PC-9 (cell line): ENCODE data around the gene CORO1A. TPM values are rescaled to one million over a fixed set of nuclear protein-coding genes. Genes with fewer than 3 reads are reported as not detected.
"Not testable (repeated sequence)": the region's sequence is repeated elsewhere in the genome, so short reads cannot be mapped to it uniquely, and the experiment has no call there.

ENCODE experiments used
- BruUV-seq: library from RNA; stranded (reverse); fragments of 400-500 nt; replicated peaks from 2 replicates; lab custom pipeline; 2021; lab: Mats Ljungman, UMichigan
- CTCF ChIA-PET: fragments of 300-600 bp; sonication (Branson Sonifier 250); formaldehyde crosslinking; loops from one replicate; lab custom pipeline; 2022; ENCODE audit warnings: antibody characterized with exemption; lab: Charles Lee
- POLR2A ChIA-PET: fragments of 300-600 bp; sonication (Branson Sonifier 250); formaldehyde crosslinking; loops from one replicate; lab custom pipeline; 2022; ENCODE audit warnings: antibody characterized with exemption; ENCODE audit not compliant: unreplicated experiment; lab: Charles Lee
- DNase-seq, 2 experiments: peaks; one replicate each; pipeline versions ENCODE4 v3.0.0 to v3.0.0-alpha.2; 2015 to 2022; ENCODE audit warnings: mixed read lengths in 1 of 2
- H2AFZ ChIP-seq: fragments of 200-600 bp; sonication (generic); 2 replicates; pipeline ENCODE4 v1.8.1; 2017; ENCODE audit warnings: antibody characterized with exemption
- H3F3A ChIP-seq: fragments of 200-600 bp; sonication (generic); 2 replicates; pipeline ENCODE4 v1.8.1; 2017; ENCODE audit warnings: antibody characterized with exemption, mild to moderate bottlenecking, low read depth; ENCODE audit not compliant: insufficient read depth
- H3K27ac ChIP-seq: fragments of 200-600 bp; sonication (generic); 2 replicates; pipeline ENCODE4 v1.6.1; 2016; ENCODE audit warnings: mixed run types
- H3K27me3 ChIP-seq: fragments of 200-600 bp; sonication (generic); 2 replicates; pipeline ENCODE4 v1.6.1; 2016; ENCODE audit warnings: low read depth, mixed run types; ENCODE audit not compliant: insufficient read depth
- H3K36me3 ChIP-seq: fragments of 200-600 bp; sonication (generic); 2 replicates; pipeline ENCODE4 v1.6.1; 2016; ENCODE audit warnings: low read depth, mixed run types
- H3K4me1 ChIP-seq: fragments of 200-600 bp; sonication (generic); replicated peaks from 2 replicates; pipeline ENCODE4 v1.6.1; 2016; ENCODE audit warnings: mixed run types; ENCODE audit not compliant: insufficient read depth
- H3K4me2 ChIP-seq: fragments of 200-600 bp; sonication (generic); 2 replicates; pipeline ENCODE4 v1.6.1; 2017; ENCODE audit warnings: mixed run types
- H3K4me3 ChIP-seq: fragments of 200-600 bp; sonication (generic); 2 replicates; pipeline ENCODE4 v1.6.1; 2016; ENCODE audit warnings: mixed run types
- H3K79me2 ChIP-seq: fragments of 200-600 bp; sonication (generic); 2 replicates; pipeline ENCODE4 v1.6.1; 2017; ENCODE audit warnings: low read depth, mixed run types
- H3K9me2 ChIP-seq: fragments of 200-600 bp; sonication (generic); 2 replicates; pipeline ENCODE4 v1.8.1; 2017; ENCODE audit warnings: mild to moderate bottlenecking; ENCODE audit not compliant: insufficient read depth
- H3K9me3 ChIP-seq: fragments of 200-600 bp; sonication (generic); 2 replicates; pipeline ENCODE4 v1.8.1; 2016; ENCODE audit warnings: low read depth; ENCODE audit not compliant: insufficient read depth
- H4K20me1 ChIP-seq: fragments of 200-600 bp; sonication (generic); 2 replicates; pipeline ENCODE4 v1.8.1; 2017; ENCODE audit not compliant: insufficient read depth
- EZH2 ChIP-seq: fragments of 200-600 bp; sonication (generic); IDR thresholded peaks from 2 replicates; pipeline ENCODE4 v1.8.0; 2017; ENCODE audit warnings: antibody characterized with exemption, low read depth
- intact Hi-C: fragments of 100-400 bp; cut with micrococcal nuclease; formaldehyde crosslinking; loops from one replicate; pipeline ENCODE4 v1.10.0; 2022; ENCODE audit not compliant: unreplicated experiment
- total RNA-seq: library from RNA; stranded (reverse); gene quantifications from 2 replicates; pipeline ENCODE4 v1.2.3, GENCODE V29; 2021
- TF ChIP-seq, protein P1 (sequence below): fragments of 200-600 bp; sonication (generic); conservative IDR thresholded peaks from 2 replicates; pipeline ENCODE4 v1.6.1; 2017; ENCODE audit warnings: mixed run types, antibody characterized with exemption, mild to moderate bottlenecking, moderate library complexity

The CORO1A gene
- total RNA-seq, 1 experiment from 2014 or later = 7.9 TPM

DNA sequence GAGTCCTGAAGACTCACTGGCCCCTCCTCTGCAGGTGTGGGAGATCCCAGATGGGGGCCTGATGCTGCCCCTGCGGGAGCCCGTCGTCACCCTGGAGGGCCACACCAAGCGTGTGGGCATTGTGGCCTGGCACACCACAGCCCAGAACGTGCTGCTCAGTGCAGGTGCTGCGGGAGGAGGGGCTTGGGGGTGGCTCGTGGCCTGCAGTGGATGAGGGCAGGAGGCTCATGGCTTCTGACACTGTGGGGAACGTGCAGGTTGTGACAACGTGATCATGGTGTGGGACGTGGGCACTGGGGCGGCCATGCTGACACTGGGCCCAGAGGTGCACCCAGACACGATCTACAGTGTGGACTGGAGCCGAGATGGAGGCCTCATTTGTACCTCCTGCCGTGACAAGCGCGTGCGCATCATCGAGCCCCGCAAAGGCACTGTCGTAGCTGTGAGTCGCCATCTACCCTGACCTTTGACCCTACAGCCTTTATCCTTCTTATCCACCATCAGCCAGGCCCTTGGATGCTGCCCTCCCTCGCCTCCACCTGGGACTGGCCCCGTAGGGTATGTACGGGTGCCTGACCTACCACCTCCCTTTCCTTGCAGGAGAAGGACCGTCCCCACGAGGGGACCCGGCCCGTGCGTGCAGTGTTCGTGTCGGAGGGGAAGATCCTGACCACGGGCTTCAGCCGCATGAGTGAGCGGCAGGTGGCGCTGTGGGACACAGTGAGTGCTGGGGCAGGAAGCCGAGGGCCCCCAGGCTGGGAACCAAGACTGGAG lies 3.6 kb downstream of the CORO1A start:
- CTCF ChIA-PET = interaction anchor here (0.6 kb wide), 1 partner anchor 508 kb away, joined by 11 read pairs; no protein-coding TSS in a partner anchor

GRCh38 chr16:30187556-30187865 lies 4.1 kb downstream of the CORO1A start:
- intact Hi-C loops = no loop called here
- no peak overlapping the region for H2AFZ ChIP-seq
- DNase-seq = no peak

More for the DNA sequence above, 3.6 kb downstream of the CORO1A start:
- no peaks in the 10 kb centered on the region for H3K79me2 ChIP-seq
- H4K20me1 ChIP-seq = no peaks in the 10 kb centered on the region
- POLR2A ChIA-PET = no interaction called here
- no peak overlapping the region for H3K4me3 ChIP-seq
- no peaks in the 10 kb centered on the region for H3K9me2 ChIP-seq
- H2AFZ ChIP-seq = no peak overlapping the region
- H3K36me3 ChIP-seq = no peaks in the 10 kb centered on the region
- peaks cover 21% of the 10 kb centered on the region; the same call in 1 of the 2 replicates for H3F3A ChIP-seq
- intact Hi-C loops = no loop called here
- peak in 1 of 2 experiments; percentile 49 for DNase-seq
- BruUV-seq = no TSS peak
- H3K4me2 ChIP-seq = no peak overlapping the region
- TF ChIP-seq, protein P1, sequence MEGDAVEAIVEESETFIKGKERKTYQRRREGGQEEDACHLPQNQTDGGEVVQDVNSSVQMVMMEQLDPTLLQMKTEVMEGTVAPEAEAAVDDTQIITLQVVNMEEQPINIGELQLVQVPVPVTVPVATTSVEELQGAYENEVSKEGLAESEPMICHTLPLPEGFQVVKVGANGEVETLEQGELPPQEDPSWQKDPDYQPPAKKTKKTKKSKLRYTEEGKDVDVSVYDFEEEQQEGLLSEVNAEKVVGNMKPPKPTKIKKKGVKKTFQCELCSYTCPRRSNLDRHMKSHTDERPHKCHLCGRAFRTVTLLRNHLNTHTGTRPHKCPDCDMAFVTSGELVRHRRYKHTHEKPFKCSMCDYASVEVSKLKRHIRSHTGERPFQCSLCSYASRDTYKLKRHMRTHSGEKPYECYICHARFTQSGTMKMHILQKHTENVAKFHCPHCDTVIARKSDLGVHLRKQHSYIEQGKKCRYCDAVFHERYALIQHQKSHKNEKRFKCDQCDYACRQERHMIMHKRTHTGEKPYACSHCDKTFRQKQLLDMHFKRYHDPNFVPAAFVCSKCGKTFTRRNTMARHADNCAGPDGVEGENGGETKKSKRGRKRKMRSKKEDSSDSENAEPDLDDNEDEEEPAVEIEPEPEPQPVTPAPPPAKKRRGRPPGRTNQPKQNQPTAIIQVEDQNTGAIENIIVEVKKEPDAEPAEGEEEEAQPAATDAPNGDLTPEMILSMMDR = peak; percentile 76
- no peak for TF ChIP-seq EZH2
- H3K4me1 ChIP-seq = peaks cover 5% of the 10 kb centered on the region
- no peak overlapping the region for H3K27ac ChIP-seq
- H3K9me3 ChIP-seq = no peaks in the 10 kb centered on the region
- H3K27me3 ChIP-seq = no peaks in the 10 kb centered on the region

GRCh38 chr16:30187971-30188561 lies 4.7 kb downstream of the CORO1A start:
- Histone ChIP-seq H4K20me1 (no peaks in the 10 kb centered on the region), H2AFZ (no peak overlapping the region), H3K9me3 (no peaks in the 10 kb centered on the region), H3K4me1 (no peaks in the 10 kb centered on the region), H3K36me3 (no peaks in the 10 kb centered on the region), H3K4me2 (no peak overlapping the region), H3K27ac (no peak overlapping the region), H3K4me3 (no peak overlapping the region), H3K9me2 (no peaks in the 10 kb centered on the region), H3F3A (peaks cover 12% of the 10 kb centered on the region; the same call in 1 of the 2 replicates), H3K27me3 (no peaks in the 10 kb centered on the region), H3K79me2 (no peaks in the 10 kb centered on the region)
- ChIA-PET CTCF (interaction anchor here (0.6 kb wide), 1 partner anchor 218 kb away, joined by 3 read pairs; no protein-coding TSS in a partner anchor), POLR2A (no interaction called here)
- TF ChIP-seq EZH2 = no peak
- TF ChIP-seq, protein P1 = no peak
- intact Hi-C loops = no loop called here
- BruUV-seq = no TSS peak
- DNase-seq = no peak

More at GRCh38 chr16:30187556-30187865, 4.1 kb downstream of the CORO1A start:
- no TSS peak for BruUV-seq
- no peaks in the 10 kb centered on the region for H3K27me3 ChIP-seq
- H3K36me3 ChIP-seq = no peaks in the 10 kb centered on the region
- POLR2A ChIA-PET = no interaction called here
- H3K9me3 ChIP-seq = no peaks in the 10 kb centered on the region
- H3K9me2 ChIP-seq = no peaks in the 10 kb centered on the region
- TF ChIP-seq, protein P1 = peak; percentile 23; the same call in 1 of the 2 replicates
- no peak for TF ChIP-seq EZH2
- H3K79me2 ChIP-seq = no peaks in the 10 kb centered on the region
- H3K27ac ChIP-seq = no peak overlapping the region
- no peak overlapping the region for H3K4me3 ChIP-seq
- H3F3A ChIP-seq = peaks cover 15% of the 10 kb centered on the region; the same call in 1 of the 2 replicates
- no peak overlapping the region for H3K4me2 ChIP-seq
- no peaks in the 10 kb centered on the region for H3K4me1 ChIP-seq
- no peaks in the 10 kb centered on the region for H4K20me1 ChIP-seq
- CTCF ChIA-PET = interaction anchor here (0.6 kb wide), 1 partner anchor 218 kb away, joined by 3 read pairs; no protein-coding TSS in a partner anchor

DNA sequence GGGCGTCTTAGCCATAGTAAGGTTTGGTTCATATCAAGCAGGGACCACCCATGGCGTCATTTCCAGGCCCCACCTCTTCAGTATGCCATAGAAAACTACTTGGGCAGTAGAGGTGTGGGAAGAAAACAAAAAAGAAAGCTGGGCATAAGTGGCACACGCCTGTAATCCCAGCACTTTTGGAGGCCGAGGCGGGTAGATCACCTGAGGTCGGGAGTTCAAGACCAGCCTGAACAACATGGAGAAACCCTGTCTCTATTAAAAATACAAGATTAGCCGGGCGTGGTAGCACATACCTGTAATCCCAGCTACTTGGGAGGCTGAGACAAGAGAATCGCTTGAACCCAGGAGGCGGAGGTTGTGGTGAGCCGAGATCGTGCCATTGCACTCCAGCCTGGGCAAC lies 7.8 kb downstream of the CORO1A start:
- H3K9me3 ChIP-seq, H2AFZ ChIP-seq, BruUV-seq, H3K4me1 ChIP-seq, H3K27ac ChIP-seq, H3K9me2 ChIP-seq, intact Hi-C loops, H4K20me1 ChIP-seq, POLR2A ChIA-PET, H3K79me2 ChIP-seq, H3K36me3 ChIP-seq, H3F3A ChIP-seq, DNase-seq, H3K27me3 ChIP-seq, H3K4me3 ChIP-seq, CTCF ChIA-PET, H3K4me2 ChIP-seq: not testable (repeated sequence)

- H3K9me3 ChIP-seq, CTCF ChIA-PET, H2AFZ ChIP-seq, H3K27ac ChIP-seq, H3F3A ChIP-seq, H3K9me2 ChIP-seq, H4K20me1 ChIP-seq, H3K27me3 ChIP-seq, H3K79me2 ChIP-seq, H3K36me3 ChIP-seq, H3K4me3 ChIP-seq, DNase-seq, POLR2A ChIA-PET, H3K4me1 ChIP-seq, intact Hi-C loops, H3K4me2 ChIP-seq: not testable (repeated sequence)
- BruUV-seq = TSS peak; percentile 57
Measured at GRCh38 chr16:30193098-30193497, 9.7 kb downstream of the CORO1A start.
